ENCODE data around the gene ROPN1L. TPM values are rescaled to one million over a fixed set of nuclear protein-coding genes. Genes with fewer than 3 reads are reported as not detected.

Gene ROPN1L
- total and polyA plus RNA-seq, 4 donors, result 12.0 to 34.8 (median 27.2) TPM

GRCh38 chr5:10507575-10508096, 66.0 kb downstream of the ROPN1L start:
- DNase-seq (peak in 1 of 3 donors; percentile 25), ATAC-seq (ENCODE audit: insufficient read depth, low FRiP score) (no peak)
- 59 to 69% methylated on average over 3 of the region's 3 CpGs for WGBS, 2 donors
- H3K36me3 ChIP-seq (ENCODE audit: control insufficient read depth in 4 of 4, insufficient read depth in 4 of 4, low read length in 4 of 4), result no peaks in the 10 kb centered on the region
- H3K9ac ChIP-seq (ENCODE audit: insufficient read depth in 1 of 2, low read length in 2 of 2), result no peak overlapping the region
- H3K27me3 ChIP-seq (ENCODE audit: control insufficient read depth in 3 of 3, insufficient read depth in 3 of 3, low read length in 2 of 3), result no peaks in the 10 kb centered on the region
- no peak overlapping the region for H3K4me3 ChIP-seq
- H3K27ac ChIP-seq (ENCODE audit: low read depth in 1 of 2, low read length in 1 of 2), result no peak overlapping the region
- peaks cover 0 to 2% (median 0%) of the 10 kb centered on the region in 4 donors for H3K9me3 ChIP-seq (ENCODE audit: control insufficient read depth in 4 of 4, insufficient read depth in 3 of 4, low read length in 3 of 4)
- no peak for TF ChIP-seq CTCF (IDR thresholded peaks at IDR 0.05; ENCODE audit: control extremely low read depth, extremely low read depth)
- H3K4me1 ChIP-seq (ENCODE audit: control insufficient read depth in 5 of 5, insufficient read depth in 5 of 5, low read length in 5 of 5), result peaks cover 0 to 2% (median 0%) of the 10 kb centered on the region in 5 donors

- no peak overlapping the region for H3K9ac ChIP-seq (ENCODE audit: insufficient read depth in 1 of 2, low read length in 2 of 2)
- H3K27me3 ChIP-seq (ENCODE audit: control insufficient read depth in 3 of 3, insufficient read depth in 3 of 3, low read length in 2 of 3), result no peaks in the 10 kb centered on the region
- no peak overlapping the region for H3K27ac ChIP-seq (ENCODE audit: low read depth in 1 of 2, low read length in 1 of 2)
- DNase-seq, result no peak
- no peak overlapping the region for H3K4me3 ChIP-seq
- no peak for ATAC-seq (ENCODE audit: insufficient read depth, low FRiP score)
- TF ChIP-seq CTCF (IDR thresholded peaks at IDR 0.05; ENCODE audit: control extremely low read depth, extremely low read depth), result no peak
- peaks cover 0 to 4% (median 0%) of the 10 kb centered on the region in 5 donors for H3K4me1 ChIP-seq (ENCODE audit: control insufficient read depth in 5 of 5, insufficient read depth in 5 of 5, low read length in 5 of 5)
- WGBS, 2 donors, result 80 to 88% methylated on average over 9 of the region's 9 CpGs
- no peaks in the 10 kb centered on the region for H3K36me3 ChIP-seq (ENCODE audit: control insufficient read depth in 4 of 4, insufficient read depth in 4 of 4, low read length in 4 of 4)
- H3K9me3 ChIP-seq (ENCODE audit: control insufficient read depth in 4 of 4, insufficient read depth in 3 of 4, low read length in 3 of 4), result peaks cover 0 to 2% (median 0%) of the 10 kb centered on the region in 4 donors
These were observed 67.9 kb downstream of the ROPN1L start for GRCh38 chr5:10509575-10509974.

- Histone ChIP-seq H3K9ac (ENCODE audit: insufficient read depth in 1 of 2, low read length in 2 of 2) (no peak overlapping the region), H3K36me3 (ENCODE audit: control insufficient read depth in 4 of 4, insufficient read depth in 4 of 4, low read length in 4 of 4) (no peaks in the 10 kb centered on the region), H3K4me1 (ENCODE audit: control insufficient read depth in 5 of 5, insufficient read depth in 5 of 5, low read length in 5 of 5) (peaks cover 0 to 4% (median 0%) of the 10 kb centered on the region in 5 donors), H3K27ac (ENCODE audit: low read depth in 1 of 2, low read length in 1 of 2) (no peak overlapping the region), H3K4me3 (no peak overlapping the region), H3K27me3 (ENCODE audit: control insufficient read depth in 3 of 3, insufficient read depth in 3 of 3, low read length in 2 of 3) (no peaks in the 10 kb centered on the region), H3K9me3 (ENCODE audit: control insufficient read depth in 4 of 4, insufficient read depth in 3 of 4, low read length in 3 of 4) (peaks cover 0 to 2% (median 0%) of the 10 kb centered on the region in 4 donors)
- no peak for DNase-seq
- WGBS, 2 donors, result 79 to 83% methylated on average over 10 of the region's 10 CpGs
- no peak for ATAC-seq (ENCODE audit: insufficient read depth, low FRiP score)
- no peak for TF ChIP-seq CTCF (IDR thresholded peaks at IDR 0.05; ENCODE audit: control extremely low read depth, extremely low read depth)
These were observed 70.3 kb downstream of the ROPN1L start for GRCh38 chr5:10511741-10512640.
